PC-9 (cell line): ENCODE results near the gene SLC13A1. TPM values are rescaled to one million over a fixed set of nuclear protein-coding genes. Genes with fewer than 3 reads are reported as not detected.

Source experiments
- BruUV-seq: library from RNA; stranded (reverse); fragments of 400-500 nt; replicated peaks from 2 replicates; lab custom pipeline; 2021; lab: Mats Ljungman, UMichigan
- CTCF ChIA-PET: fragments of 300-600 bp; sonication (Branson Sonifier 250); formaldehyde crosslinking; loops from one replicate; lab custom pipeline; 2022; ENCODE audit warnings: antibody characterized with exemption; lab: Charles Lee
- POLR2A ChIA-PET: fragments of 300-600 bp; sonication (Branson Sonifier 250); formaldehyde crosslinking; loops from one replicate; lab custom pipeline; 2022; ENCODE audit warnings: antibody characterized with exemption; ENCODE audit not compliant: unreplicated experiment; lab: Charles Lee
- DNase-seq, 2 experiments: peaks; one replicate each; pipeline versions ENCODE4 v3.0.0 to v3.0.0-alpha.2; 2015 to 2022; ENCODE audit warnings: mixed read lengths in 1 of 2
- H2AFZ ChIP-seq: fragments of 200-600 bp; sonication (generic); 2 replicates; pipeline ENCODE4 v1.8.1; 2017; ENCODE audit warnings: antibody characterized with exemption
- H3F3A ChIP-seq: fragments of 200-600 bp; sonication (generic); 2 replicates; pipeline ENCODE4 v1.8.1; 2017; ENCODE audit warnings: antibody characterized with exemption, mild to moderate bottlenecking, low read depth; ENCODE audit not compliant: insufficient read depth
- H3K27ac ChIP-seq: fragments of 200-600 bp; sonication (generic); 2 replicates; pipeline ENCODE4 v1.6.1; 2016; ENCODE audit warnings: mixed run types
- H3K27me3 ChIP-seq: fragments of 200-600 bp; sonication (generic); 2 replicates; pipeline ENCODE4 v1.6.1; 2016; ENCODE audit warnings: low read depth, mixed run types; ENCODE audit not compliant: insufficient read depth
- H3K36me3 ChIP-seq: fragments of 200-600 bp; sonication (generic); 2 replicates; pipeline ENCODE4 v1.6.1; 2016; ENCODE audit warnings: low read depth, mixed run types
- H3K4me1 ChIP-seq: fragments of 200-600 bp; sonication (generic); replicated peaks from 2 replicates; pipeline ENCODE4 v1.6.1; 2016; ENCODE audit warnings: mixed run types; ENCODE audit not compliant: insufficient read depth
- H3K4me2 ChIP-seq: fragments of 200-600 bp; sonication (generic); 2 replicates; pipeline ENCODE4 v1.6.1; 2017; ENCODE audit warnings: mixed run types
- H3K4me3 ChIP-seq: fragments of 200-600 bp; sonication (generic); 2 replicates; pipeline ENCODE4 v1.6.1; 2016; ENCODE audit warnings: mixed run types
- H3K79me2 ChIP-seq: fragments of 200-600 bp; sonication (generic); 2 replicates; pipeline ENCODE4 v1.6.1; 2017; ENCODE audit warnings: low read depth, mixed run types
- H3K9me2 ChIP-seq: fragments of 200-600 bp; sonication (generic); 2 replicates; pipeline ENCODE4 v1.8.1; 2017; ENCODE audit warnings: mild to moderate bottlenecking; ENCODE audit not compliant: insufficient read depth
- H3K9me3 ChIP-seq: fragments of 200-600 bp; sonication (generic); 2 replicates; pipeline ENCODE4 v1.8.1; 2016; ENCODE audit warnings: low read depth; ENCODE audit not compliant: insufficient read depth
- H4K20me1 ChIP-seq: fragments of 200-600 bp; sonication (generic); 2 replicates; pipeline ENCODE4 v1.8.1; 2017; ENCODE audit not compliant: insufficient read depth
- CTCF ChIP-seq: fragments of 200-600 bp; sonication (generic); conservative IDR thresholded peaks from 2 replicates; pipeline ENCODE4 v1.6.1; 2017; ENCODE audit warnings: mixed run types, antibody characterized with exemption, mild to moderate bottlenecking, moderate library complexity
- EZH2 ChIP-seq: fragments of 200-600 bp; sonication (generic); IDR thresholded peaks from 2 replicates; pipeline ENCODE4 v1.8.0; 2017; ENCODE audit warnings: antibody characterized with exemption, low read depth
- intact Hi-C: fragments of 100-400 bp; cut with micrococcal nuclease; formaldehyde crosslinking; loops from one replicate; pipeline ENCODE4 v1.10.0; 2022; ENCODE audit not compliant: unreplicated experiment
- total RNA-seq: library from RNA; stranded (reverse); gene quantifications from 2 replicates; pipeline ENCODE4 v1.2.3, GENCODE V29; 2021

Gene SLC13A1
- total RNA-seq, 1 experiment from 2014 or later: not detected

GRCh38 chr7:123198668-123199652, 809 bp downstream of the SLC13A1 start:
- H3K4me2 ChIP-seq: no peak overlapping the region
- H3K27me3 ChIP-seq: no peaks in the 10 kb centered on the region
- no peak overlapping the region for H2AFZ ChIP-seq
- no peaks in the 10 kb centered on the region for H3K79me2 ChIP-seq
- ChIA-PET CTCF (no interaction called here), POLR2A (no interaction called here)
- H3K9me3 ChIP-seq: peaks cover 2% of the 10 kb centered on the region; the same call in 1 of the 2 replicates
- BruUV-seq: no TSS peak
- H3K27ac ChIP-seq: no peak overlapping the region
- no peak overlapping the region for H3K4me3 ChIP-seq
- TF ChIP-seq CTCF (no peak), EZH2 (no peak)
- H3K4me1 ChIP-seq: no peaks in the 10 kb centered on the region
- no peaks in the 10 kb centered on the region for H4K20me1 ChIP-seq
- no peak for DNase-seq
- intact Hi-C loops: no loop called here
- 0 out of 2 replicates have a peak, but pooled peaks cover 5% of the 10 kb centered on the region for H3K9me2 ChIP-seq
- no peaks in the 10 kb centered on the region for H3F3A ChIP-seq
- H3K36me3 ChIP-seq: no peaks in the 10 kb centered on the region

- Histone ChIP-seq H3K27me3 (no peaks in the 10 kb centered on the region), H3K9me3 (peaks cover 2% of the 10 kb centered on the region; the same call in 1 of the 2 replicates), H3K4me2 (no peak overlapping the region), H4K20me1 (no peaks in the 10 kb centered on the region), H3K9me2 (0 out of 2 replicates have a peak, but pooled peaks cover 5% of the 10 kb centered on the region), H3K79me2 (no peaks in the 10 kb centered on the region), H3K4me3 (no peak overlapping the region), H3K36me3 (no peaks in the 10 kb centered on the region), H3F3A (no peaks in the 10 kb centered on the region), H3K27ac (no peak overlapping the region), H2AFZ (no peak overlapping the region), H3K4me1 (no peaks in the 10 kb centered on the region)
- DNase-seq: no peak
- ChIA-PET CTCF (no interaction called here), POLR2A (no interaction called here)
- TF ChIP-seq EZH2 (no peak), CTCF (no peak)
- BruUV-seq: no TSS peak
- intact Hi-C loops: no loop called here
These were observed 1.7 kb downstream of the SLC13A1 start for GRCh38 chr7:123198111-123198510.

- TF ChIP-seq CTCF (no peak), EZH2 (no peak)
- peak overlapping the region; percentile 57; the same call in 1 of the 2 replicates for H2AFZ ChIP-seq
- H4K20me1 ChIP-seq: no peaks in the 10 kb centered on the region
- no peaks in the 10 kb centered on the region for H3K36me3 ChIP-seq
- BruUV-seq: no TSS peak
- H3F3A ChIP-seq: peaks cover 5% of the 10 kb centered on the region; the same call in 1 of the 2 replicates
- intact Hi-C loops: no loop called here
- H3K9me3 ChIP-seq: no peaks in the 10 kb centered on the region
- no peaks in the 10 kb centered on the region for H3K27me3 ChIP-seq
- 0 out of 2 replicates have a peak, but pooled peaks cover 5% of the 10 kb centered on the region for H3K9me2 ChIP-seq
- no peak for DNase-seq
- no peak overlapping the region for H3K4me2 ChIP-seq
- no peak overlapping the region for H3K27ac ChIP-seq
- ChIA-PET CTCF (no interaction called here), POLR2A (no interaction called here)
- peaks cover 13% of the 10 kb centered on the region for H3K4me1 ChIP-seq
- no peaks in the 10 kb centered on the region for H3K79me2 ChIP-seq
- no peak overlapping the region for H3K4me3 ChIP-seq
These were observed 6.5 kb downstream of the SLC13A1 start for GRCh38 chr7:123193235-123193634.
